Islet precursor cell (in vitro differentiated cells): Measurements from ENCODE around the gene ALKBH5.

Experiments
- DNase-seq: peaks from one replicate; pipeline ENCODE4 v3.0.0-alpha.2; 2018

The ALKBH5 gene

DNA sequence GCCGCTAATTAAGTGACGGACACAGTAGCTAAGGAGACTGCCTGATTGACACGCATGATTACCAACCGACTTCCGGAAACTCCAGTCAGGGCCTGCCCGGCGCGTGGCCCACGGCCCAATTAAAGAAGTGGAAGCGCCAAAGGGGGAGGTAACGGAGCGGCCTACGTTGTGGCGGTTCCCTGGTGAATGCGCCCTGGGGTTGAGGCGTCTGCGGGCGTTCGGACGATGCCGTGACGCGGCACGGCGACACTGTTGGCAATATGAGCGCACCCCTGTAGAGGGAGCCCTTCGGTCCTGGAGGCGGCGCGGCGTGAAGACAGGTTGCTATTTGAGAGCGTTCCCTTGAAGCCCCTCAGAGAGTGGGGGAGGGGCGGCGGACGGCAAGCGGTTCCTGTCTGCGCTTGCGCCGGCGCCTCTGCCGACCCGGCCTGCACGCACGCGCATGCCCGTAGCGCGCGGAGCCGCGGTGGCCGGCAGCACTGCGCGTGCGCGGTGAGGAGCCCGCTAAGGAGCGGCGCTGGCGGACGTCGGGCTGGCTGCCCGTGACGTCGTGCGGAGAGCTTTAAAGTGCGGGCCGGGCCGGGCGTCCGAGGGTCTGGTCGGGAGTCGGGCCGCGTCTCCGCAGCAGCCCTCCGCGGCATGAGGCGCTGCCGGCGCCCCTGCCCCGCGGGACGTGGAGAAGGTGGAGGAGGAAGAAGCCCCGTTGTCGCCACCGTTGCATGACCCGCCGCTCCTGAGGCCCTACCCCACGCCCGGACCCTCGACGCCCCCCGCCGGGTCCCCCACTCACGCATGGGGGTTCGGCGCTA, at the start of gene ALKBH5:
Gene ALKBH5, plus strand, starts transcription at position 495 of the 809 bp plus-strand sequence. CDS start 416 bp downstream, outside the sequence.
- peak; percentile 100 for DNase-seq

DNA sequence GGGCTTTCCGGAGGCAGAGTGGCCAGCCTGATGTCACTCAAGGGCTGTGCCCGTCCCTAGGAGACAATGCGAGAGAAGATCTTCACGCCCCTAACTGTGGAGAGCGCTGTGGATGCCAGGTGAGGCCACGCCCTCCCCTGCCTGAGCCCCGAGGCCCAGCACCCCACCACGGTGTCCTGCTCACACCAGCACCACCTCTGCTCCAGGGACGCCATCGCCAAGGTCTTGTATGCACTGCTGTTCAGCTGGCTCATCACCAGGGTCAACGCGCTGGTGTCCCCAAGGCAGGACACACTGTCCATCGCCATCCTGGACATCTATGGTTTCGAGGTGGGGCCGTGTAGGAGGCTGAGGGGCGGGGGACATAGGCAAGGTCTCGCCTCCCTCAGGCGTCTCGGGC, 47.3 kb upstream of the ALKBH5 start:
- no peak for DNase-seq

DNA sequence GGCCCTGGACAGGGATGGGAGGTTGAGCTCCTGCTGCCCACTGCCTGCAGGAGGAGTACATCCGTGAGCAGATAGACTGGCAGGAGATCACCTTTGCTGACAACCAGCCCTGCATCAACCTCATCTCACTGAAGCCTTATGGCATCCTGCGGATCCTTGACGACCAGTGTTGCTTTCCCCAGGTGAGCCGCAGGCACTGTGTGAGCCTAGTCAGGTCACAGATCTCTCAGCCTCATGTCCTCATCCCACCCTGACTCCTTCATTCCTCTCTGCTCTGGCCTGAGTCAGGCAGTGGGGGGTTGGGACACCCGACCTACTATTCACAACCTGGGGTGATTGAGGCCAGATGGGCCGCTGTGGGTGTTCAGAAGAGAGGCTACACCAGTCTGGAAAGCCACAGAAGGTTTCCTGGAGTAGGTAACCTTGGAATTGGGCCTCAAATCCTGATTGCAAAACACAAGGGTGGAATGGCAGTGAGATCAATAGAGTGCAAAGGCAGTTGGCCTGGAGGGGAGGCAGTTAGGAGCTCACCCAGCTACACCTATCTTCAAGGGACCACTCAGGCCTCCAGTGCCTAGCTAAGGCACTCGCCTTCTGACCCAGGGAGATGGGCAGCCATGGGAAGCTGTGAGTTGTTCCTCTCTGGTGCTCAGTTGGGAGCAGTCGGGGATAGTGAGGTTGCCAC, 45.4 kb upstream of the ALKBH5 start:
- no peak for DNase-seq

DNA sequence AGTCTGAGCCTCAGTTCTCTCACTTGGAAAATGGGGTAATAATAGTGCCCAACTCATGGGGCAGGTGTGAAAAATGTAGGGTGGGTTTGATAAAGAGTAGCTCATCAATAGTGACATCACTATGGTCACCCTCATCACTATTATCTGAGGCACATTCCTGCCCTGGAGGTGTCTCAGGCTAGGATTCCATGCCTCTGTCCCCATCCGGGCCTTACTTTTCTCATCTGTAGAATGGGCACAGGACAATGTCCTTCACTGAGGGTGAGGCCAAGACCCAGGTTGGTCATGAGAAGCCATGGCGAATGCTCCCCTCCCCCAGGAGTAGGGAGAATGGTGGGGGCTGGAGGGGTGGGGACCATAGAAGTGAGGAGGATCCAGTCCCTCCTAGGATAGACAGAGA, 44.5 kb upstream of the ALKBH5 start:
- DNase-seq = no peak

GRCh38 chr17:18139498-18139897, 44.1 kb upstream of the ALKBH5 start:
- no peak for DNase-seq

DNA sequence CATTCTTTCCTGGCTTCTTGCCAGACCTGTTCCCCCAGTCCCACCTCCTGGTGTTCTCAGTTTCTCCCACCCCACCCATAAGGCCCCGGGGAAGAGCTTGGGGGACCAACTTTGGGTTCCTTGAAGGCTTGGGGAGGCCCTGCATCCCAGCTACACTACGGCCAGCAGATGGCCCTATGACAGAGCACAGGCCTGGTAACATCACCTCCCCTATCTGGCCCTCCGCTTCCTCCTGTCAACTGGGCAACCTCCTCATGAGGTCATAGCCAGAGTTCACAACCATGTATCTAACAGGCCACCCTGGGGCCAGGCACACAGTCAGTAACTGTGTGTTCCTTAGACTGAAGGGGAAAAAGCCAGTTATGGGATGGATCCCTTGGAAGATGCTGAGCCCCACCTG, 43.7 kb upstream of the ALKBH5 start:
- DNase-seq = no peak

DNA sequence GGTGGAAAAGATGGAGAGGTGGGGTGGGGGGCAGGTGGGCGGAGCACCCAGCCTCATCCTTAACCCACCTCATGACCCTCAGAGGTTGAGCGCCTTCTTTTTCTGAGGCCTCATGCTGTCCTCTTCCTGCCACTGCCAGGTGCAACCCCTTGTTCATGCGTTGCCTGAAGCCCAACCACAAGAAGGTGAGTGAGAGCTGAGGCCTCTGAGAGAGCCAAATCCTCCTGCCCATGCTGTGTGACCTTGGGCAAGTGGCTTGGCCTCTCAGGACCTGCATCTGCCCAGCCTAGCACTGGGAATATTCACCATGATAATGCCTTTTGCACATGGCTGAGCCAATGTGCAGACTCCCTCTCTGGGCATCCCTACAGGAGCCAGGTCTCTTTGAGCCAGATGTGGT, 43.0 kb upstream of the ALKBH5 start:
- DNase-seq = no peak

GRCh38 chr17:18141210-18141803, 42.3 kb upstream of the ALKBH5 start:
- no peak for DNase-seq

DNA sequence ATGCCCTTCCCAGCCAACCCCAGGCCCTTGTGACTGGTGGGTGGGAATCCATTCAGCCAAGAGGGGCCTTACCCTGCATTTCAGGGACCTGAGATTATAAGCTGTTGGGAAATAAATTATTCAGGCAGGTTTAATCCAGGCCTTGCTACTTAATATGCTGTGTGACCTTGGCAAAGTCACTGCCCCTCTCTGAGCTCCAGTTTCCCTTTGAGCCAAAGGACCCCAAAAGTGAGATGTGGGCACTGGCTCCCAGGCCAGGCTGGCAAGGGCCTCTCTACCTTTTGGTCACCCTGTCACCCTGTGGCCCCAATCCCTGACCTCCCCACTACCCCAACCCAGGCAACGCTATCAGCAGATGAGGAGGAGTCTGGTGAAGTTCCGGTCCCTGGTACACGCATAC, 41.2 kb upstream of the ALKBH5 start:
- no peak for DNase-seq

DNA sequence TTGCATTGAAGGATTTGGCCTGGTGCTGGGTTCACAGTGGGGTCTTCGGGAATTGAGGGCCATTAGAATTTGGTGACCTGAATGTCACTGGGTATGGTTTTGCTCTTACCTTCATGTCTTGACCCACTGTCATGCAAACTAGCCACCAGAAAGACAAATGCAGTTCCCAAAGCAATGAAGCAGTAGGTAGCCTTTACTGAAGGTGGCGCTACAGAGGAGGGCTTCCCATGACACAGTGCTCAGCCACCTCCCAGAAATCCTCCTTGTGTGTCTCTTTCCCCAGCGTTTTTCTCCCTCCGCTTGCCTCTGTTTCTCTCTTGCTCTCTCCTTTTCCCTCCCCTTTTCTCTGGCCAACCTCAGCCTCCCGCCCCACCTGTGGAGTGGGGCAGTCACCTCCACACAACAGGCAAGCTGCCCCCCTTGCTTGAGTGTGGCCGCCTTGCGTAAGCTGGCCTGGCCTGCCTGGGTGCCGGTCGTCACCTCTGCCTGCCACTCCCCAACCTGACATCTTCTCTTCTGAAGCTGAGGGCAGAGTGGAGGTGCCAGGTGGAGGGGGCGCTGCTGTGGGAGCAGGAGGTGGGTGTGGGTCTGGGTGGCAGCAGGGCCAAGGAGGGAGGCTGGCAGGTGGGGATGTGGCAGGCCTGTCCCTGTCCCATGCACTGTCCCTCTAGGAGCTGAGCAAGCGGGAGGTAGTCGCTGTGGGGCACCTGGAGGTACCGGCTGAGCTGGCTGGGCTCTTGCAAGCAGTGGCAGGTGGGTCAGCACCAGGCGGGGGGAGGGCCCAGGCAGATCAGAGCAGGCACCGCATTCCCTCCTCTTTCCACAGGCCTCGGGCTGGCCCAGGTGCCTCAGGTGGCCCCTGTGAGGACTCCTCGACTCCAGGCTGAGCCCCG, 40.3 kb upstream of the ALKBH5 start:
- DNase-seq = peak; percentile 85

DNA sequence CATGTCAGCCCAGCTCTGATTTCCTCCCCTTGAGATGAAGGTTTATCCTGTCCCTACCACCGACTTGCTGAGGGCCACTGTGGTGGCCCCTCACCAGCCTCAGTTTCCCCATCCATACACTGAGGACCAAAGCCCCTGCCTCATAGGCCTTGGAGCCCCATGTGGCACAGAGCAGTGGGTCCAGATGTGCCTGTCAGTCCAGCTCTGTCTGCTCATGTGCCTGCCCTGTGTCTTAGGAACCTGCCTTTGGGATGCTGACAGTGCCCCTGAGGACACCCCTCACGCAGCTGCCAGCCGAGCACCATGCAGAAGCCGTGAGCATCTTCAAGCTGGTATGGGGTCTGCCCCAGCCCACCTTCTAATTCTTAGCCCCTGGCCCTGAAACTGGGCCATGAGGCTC, 39.4 kb upstream of the ALKBH5 start:
- no peak for DNase-seq

DNA sequence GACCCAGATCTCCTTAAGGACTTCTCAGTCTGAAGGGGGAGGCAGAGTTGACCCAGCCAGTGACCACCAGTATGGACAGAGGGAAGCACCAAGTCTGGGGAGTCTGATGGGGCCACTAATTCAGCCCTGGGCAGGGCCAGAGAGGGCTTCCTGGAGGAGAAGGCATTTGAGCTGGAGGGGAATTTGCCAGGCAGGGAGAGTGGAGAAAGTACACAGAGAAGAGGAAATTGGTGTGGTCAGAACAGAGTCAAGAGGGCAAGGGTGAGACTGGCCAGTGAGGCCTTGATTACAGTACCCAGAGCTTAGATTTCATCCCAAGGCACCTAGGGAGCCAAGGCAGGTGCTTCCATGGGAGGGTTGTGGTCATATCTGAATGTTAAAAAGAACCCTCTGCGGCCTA, 38.8 kb upstream of the ALKBH5 start:
- no peak for DNase-seq

DNA sequence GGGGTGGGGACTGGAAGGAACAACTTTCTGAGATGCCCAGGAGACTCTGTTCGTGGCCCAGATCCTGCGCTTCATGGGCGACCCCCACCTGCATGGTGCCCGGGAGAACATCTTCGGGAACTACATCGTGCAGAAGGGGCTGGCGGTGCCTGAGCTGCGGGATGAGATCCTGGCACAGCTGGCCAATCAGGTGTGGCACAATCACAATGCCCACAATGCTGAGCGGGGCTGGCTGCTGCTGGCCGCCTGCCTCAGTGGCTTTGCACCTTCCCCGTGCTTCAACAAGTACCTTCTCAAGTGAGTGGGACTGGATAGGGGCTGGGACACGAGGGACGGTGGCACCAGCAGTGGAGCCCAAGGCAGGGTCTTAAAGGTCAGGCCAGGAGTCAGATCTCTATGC, 37.8 kb upstream of the ALKBH5 start:
- DNase-seq = no peak

DNA sequence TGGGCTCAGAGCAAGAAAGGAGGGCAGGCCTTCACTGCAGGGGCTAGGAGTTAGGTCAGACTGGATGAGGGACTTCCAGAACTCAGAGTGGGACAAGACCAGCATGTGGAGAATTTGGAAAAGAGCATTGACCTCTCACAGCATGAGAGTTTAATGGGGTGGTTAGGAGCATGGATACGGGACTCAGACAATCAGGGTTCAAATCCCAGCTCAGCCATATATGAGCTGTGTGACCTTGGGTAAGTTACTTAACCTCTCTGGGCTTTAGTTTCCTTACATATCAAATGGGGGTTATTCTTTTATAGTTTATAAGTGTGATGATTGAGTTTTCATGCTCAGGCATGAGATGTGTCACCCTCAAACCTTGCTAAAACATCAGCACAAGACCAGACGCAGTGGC, 37.4 kb upstream of the ALKBH5 start:
- DNase-seq = no peak

DNA sequence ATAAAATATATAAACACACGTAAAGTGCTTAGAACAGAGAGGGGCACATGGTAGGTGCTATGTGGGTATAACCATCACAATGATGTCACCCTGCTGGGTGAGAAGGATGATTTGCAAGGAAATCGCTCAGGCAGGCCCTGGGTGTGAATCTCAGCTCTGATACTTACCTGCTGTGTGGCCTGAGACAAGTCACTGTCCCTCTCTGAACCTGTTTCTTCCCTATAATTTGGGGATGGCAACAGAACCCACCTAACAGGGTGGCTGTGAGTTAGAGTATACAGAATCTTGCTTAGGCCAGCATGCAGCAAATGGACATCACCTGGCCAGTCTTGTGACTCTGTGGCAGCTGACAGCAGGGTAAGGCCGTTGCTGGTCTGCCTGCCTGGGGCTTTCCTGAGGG, 36.6 kb upstream of the ALKBH5 start:
- DNase-seq = no peak

DNA sequence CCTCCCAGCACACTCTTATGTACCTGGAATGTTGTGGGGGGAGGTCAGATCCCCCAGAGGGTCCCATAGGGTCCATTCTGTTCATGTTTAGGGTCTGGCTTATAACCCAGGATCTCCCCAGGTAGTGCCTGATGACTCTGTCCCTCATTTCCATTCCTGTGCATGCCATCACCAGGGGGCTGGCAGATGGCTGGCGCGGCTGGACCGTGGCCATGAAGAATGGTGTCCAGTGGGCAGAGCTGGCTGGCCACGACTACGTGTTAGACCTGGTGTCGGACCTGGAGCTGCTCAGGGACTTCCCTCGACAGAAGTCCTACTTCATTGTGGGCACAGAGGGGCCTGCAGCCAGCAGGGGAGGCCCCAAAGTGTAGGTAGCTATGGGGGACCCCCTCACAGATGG, 35.0 kb upstream of the ALKBH5 start:
- no peak for DNase-seq

GRCh38 chr17:18151290-18151689, 32.3 kb upstream of the ALKBH5 start:
- DNase-seq = no peak

- DNase-seq = no peak
These were observed 28.4 kb upstream of the ALKBH5 start for GRCh38 chr17:18155179-18155578.

DNA sequence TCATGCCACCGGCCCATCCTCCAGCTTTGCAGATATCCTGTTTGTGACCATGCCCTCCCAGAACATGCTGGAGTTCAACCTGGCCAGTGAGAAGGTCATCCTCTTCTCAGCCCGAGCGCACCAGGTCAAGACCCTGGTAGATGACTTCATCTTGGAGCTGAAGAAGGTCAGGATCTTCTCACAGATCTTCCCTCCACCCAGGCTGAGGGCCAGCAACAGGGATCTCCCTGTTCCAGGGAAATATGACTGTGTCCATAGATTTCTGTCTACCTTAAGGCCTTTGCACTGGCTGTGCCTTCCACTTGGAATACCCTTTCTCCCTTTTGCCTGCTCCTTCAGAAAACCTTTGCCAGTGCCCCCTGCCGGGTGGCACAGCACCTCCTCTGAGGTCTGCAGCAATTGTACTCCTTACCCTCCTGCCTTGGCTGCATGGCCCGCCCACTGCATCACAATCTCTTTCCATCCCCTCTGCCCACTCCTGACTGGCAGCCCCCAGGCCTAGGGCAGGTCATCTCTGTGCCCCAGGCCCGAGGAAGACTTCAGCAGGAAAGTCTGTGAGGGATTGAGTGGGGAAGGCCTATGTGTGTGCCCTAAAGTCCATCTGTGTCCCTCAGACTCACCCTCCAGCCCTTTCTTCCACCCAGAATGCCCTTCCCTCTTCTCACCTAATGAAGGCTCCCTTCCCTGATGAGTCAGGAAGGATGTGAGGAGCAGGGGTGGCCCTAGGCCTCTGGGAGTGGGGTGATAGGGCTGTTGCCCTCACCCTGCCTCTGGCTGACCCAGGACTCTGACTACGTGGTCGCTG, 27.3 kb upstream of the ALKBH5 start:
- no peak for DNase-seq

- no peak for DNase-seq
These were observed 26.7 kb upstream of the ALKBH5 start for GRCh38 chr17:18156976-18157280.

GRCh38 chr17:18157354-18157985, 26.2 kb upstream of the ALKBH5 start:
- DNase-seq = no peak

GRCh38 chr17:18158022-18158600, 25.5 kb upstream of the ALKBH5 start:
- peak; percentile 99 for DNase-seq
